HG02870 (cell line): ENCODE data around the gene BPIFA1.

Experiments used
- ATAC-seq: cut with Tn5 transposase; IDR thresholded peaks from one replicate; pipeline ENCODE4 v1.9.1; 2021; ENCODE audit warnings: mild to moderate bottlenecking, moderate library complexity; ENCODE audit not compliant: unreplicated experiment

BPIFA1 gene

GRCh38 chr20:33277471-33278441 lies 42.0 kb downstream of the BPIFA1 start:
- ATAC-seq, result no peak

- no peak for ATAC-seq
Observed at GRCh38 chr20:33278700-33279099, 42.9 kb downstream of the BPIFA1 start.

GRCh38 chr20:33279261-33279910 lies 43.6 kb downstream of the BPIFA1 start:
- ATAC-seq, result no peak

GRCh38 chr20:33280000-33280680 lies 44.3 kb downstream of the BPIFA1 start:
- no peak for ATAC-seq

GRCh38 chr20:33280775-33281174 lies 45.0 kb downstream of the BPIFA1 start:
- no peak for ATAC-seq

- ATAC-seq, result no peak
Observed at GRCh38 chr20:33281550-33282146, 45.9 kb downstream of the BPIFA1 start.

- ATAC-seq, result no peak
Observed at GRCh38 chr20:33282196-33282934, 46.6 kb downstream of the BPIFA1 start.

- no peak for ATAC-seq
Observed at GRCh38 chr20:33282991-33283555, 47.3 kb downstream of the BPIFA1 start, which contains the start of gene BPIFB1. TSS of gene BPIFB1 (plus strand) at chr20:33283214. CDS start at chr20:33286074, 2,860 bp downstream.

GRCh38 chr20:33284284-33284683 lies 48.5 kb downstream of the BPIFA1 start:
- no peak for ATAC-seq

- ATAC-seq, result no peak
Observed at GRCh38 chr20:33284937-33285336, 49.1 kb downstream of the BPIFA1 start.

GRCh38 chr20:33285861-33286495 lies 50.2 kb downstream of the BPIFA1 start:
- no peak for ATAC-seq

- no peak for ATAC-seq
Observed at GRCh38 chr20:33287884-33288283, 52.1 kb downstream of the BPIFA1 start.

- ATAC-seq, result no peak
Observed at GRCh38 chr20:33290852-33291251, 55.1 kb downstream of the BPIFA1 start.

GRCh38 chr20:33291416-33291815 lies 55.6 kb downstream of the BPIFA1 start:
- no peak for ATAC-seq

- no peak for ATAC-seq
Observed at GRCh38 chr20:33291830-33292355, 56.1 kb downstream of the BPIFA1 start.
